AG20443 (cell line): ENCODE data around the gene EIF4A2.
A peak's percentile ranks its signal among the peaks of the same experiment; 100 is the strongest.
"Not testable (repeated sequence)": the region's sequence is repeated elsewhere in the genome, so short reads cannot be mapped to it uniquely, and the experiment has no call there.

ENCODE experiments used
- DNase-seq: peaks from one replicate; pipeline ENCODE4 v3.0.0; 2012; ENCODE audit warnings: low spot score, mixed read lengths

EIF4A2 gene

GRCh38 chr3:186784820-186785494 lies 1.6 kb downstream of the EIF4A2 start:
- no peak for DNase-seq

- DNase-seq: no peak
Measured at GRCh38 chr3:186785495-186786018, 2.2 kb downstream of the EIF4A2 start.

- no peak for DNase-seq
Measured at GRCh38 chr3:186786922-186787321, 3.5 kb downstream of the EIF4A2 start.

- no peak for DNase-seq
Measured at GRCh38 chr3:186787642-186788481, 4.5 kb downstream of the EIF4A2 start.

- DNase-seq: no peak
Measured at GRCh38 chr3:186788482-186789370, 5.3 kb downstream of the EIF4A2 start.

- no peak for DNase-seq
Measured at GRCh38 chr3:186789554-186790260, 6.3 kb downstream of the EIF4A2 start.

- peak; percentile 19 for DNase-seq
Measured at GRCh38 chr3:186790261-186790981, 7.0 kb downstream of the EIF4A2 start.

- no peak for DNase-seq
Measured at GRCh38 chr3:186798239-186798874, 15.0 kb downstream of the EIF4A2 start.

- no peak for DNase-seq
Measured at GRCh38 chr3:186800285-186800684, 16.9 kb downstream of the EIF4A2 start.

- DNase-seq: no peak
Measured at GRCh38 chr3:186802701-186803100, 19.3 kb downstream of the EIF4A2 start.

GRCh38 chr3:186803447-186803846 lies 20.1 kb downstream of the EIF4A2 start:
- not testable (repeated sequence) for DNase-seq

GRCh38 chr3:186806089-186807055 lies 23.0 kb downstream of the EIF4A2 start, which contains the start of gene RFC4:
TSS of gene RFC4 (minus strand) at chr3:186806482. CDS start at chr3:186804713, 1,769 bp downstream.
- DNase-seq: peak; percentile 90

- no peak for DNase-seq
Measured at GRCh38 chr3:186807231-186807630, 23.9 kb downstream of the EIF4A2 start.

- DNase-seq: no peak
Measured at GRCh38 chr3:186810336-186810996, 27.1 kb downstream of the EIF4A2 start.

- not testable (repeated sequence) for DNase-seq
Measured at GRCh38 chr3:186811313-186811712, 27.9 kb downstream of the EIF4A2 start.

- DNase-seq: no peak
Measured at GRCh38 chr3:186814100-186814499, 30.7 kb downstream of the EIF4A2 start.

GRCh38 chr3:186815435-186815834 lies 32.1 kb downstream of the EIF4A2 start:
- DNase-seq: peak; percentile 32

GRCh38 chr3:186818516-186818915 lies 35.1 kb downstream of the EIF4A2 start:
- DNase-seq: no peak
